Gastroesophageal sphincter (tissue), 3 donors: ENCODE results near the gene LRRIQ1.

ENCODE experiments used
- POLR2A ChIP-seq, 2 donors: fragments of 450-650 bp; IDR thresholded peaks; one replicate each; pipeline ENCODE4 v1.6.1; 2017; ENCODE audit warnings: antibody characterized with exemption in 2 of 2, mild to moderate bottlenecking in 2 of 2, moderate library complexity in 1 of 2
- TF ChIP-seq, protein P1 (sequence below), 4 experiments: fragments of 200-600 bp in 2 of 4; fragments of 450-650 bp in 2 of 4; sonication (generic) in 1 of 4; IDR thresholded peaks; one replicate each; pipeline ENCODE4 v1.5.1; 2017 to 2019; ENCODE audit warnings: antibody characterized with exemption in 4 of 4, mild to moderate bottlenecking in 2 of 4, moderate library complexity in 2 of 4

DNA sequence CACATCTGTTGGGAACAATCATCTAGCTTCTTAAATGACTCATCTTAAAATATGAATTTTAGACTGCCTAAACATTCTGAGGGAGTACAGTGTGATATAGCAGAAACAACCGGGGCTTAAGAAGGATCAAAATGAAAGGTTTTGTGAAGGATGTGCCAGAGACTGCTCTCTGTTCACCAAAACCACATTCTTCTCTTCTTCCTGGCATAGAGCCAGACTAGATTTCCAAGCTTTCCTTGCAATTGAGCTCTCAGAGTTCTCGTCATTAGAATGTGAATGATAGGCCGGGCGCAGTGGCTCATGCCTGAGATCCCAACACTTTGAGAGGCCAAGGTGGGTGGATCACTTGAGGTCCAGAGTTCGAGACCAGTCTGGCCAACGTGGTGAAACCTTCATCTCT, 94.5 kb downstream of the LRRIQ1 start:
- TF ChIP-seq POLR2A (IDR thresholded peaks at IDR 0.05) = no peak
- TF ChIP-seq, protein P1, sequence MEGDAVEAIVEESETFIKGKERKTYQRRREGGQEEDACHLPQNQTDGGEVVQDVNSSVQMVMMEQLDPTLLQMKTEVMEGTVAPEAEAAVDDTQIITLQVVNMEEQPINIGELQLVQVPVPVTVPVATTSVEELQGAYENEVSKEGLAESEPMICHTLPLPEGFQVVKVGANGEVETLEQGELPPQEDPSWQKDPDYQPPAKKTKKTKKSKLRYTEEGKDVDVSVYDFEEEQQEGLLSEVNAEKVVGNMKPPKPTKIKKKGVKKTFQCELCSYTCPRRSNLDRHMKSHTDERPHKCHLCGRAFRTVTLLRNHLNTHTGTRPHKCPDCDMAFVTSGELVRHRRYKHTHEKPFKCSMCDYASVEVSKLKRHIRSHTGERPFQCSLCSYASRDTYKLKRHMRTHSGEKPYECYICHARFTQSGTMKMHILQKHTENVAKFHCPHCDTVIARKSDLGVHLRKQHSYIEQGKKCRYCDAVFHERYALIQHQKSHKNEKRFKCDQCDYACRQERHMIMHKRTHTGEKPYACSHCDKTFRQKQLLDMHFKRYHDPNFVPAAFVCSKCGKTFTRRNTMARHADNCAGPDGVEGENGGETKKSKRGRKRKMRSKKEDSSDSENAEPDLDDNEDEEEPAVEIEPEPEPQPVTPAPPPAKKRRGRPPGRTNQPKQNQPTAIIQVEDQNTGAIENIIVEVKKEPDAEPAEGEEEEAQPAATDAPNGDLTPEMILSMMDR (IDR thresholded peaks at IDR 0.05) = no peak
